ENCODE data around the gene MTM1. TPM values are rescaled to one million over a fixed set of nuclear protein-coding genes. Genes with fewer than 3 reads are reported as not detected.

The MTM1 gene
- 25.8 and 27.5 TPM in 2 replicates for total RNA-seq

GRCh38 chrX:150568320-150569154 is at the start of gene MTM1:
TSS of gene MTM1 (plus strand) at chrX:150568621. CDS start at chrX:150592615, 23,994 bp downstream.

DNA sequence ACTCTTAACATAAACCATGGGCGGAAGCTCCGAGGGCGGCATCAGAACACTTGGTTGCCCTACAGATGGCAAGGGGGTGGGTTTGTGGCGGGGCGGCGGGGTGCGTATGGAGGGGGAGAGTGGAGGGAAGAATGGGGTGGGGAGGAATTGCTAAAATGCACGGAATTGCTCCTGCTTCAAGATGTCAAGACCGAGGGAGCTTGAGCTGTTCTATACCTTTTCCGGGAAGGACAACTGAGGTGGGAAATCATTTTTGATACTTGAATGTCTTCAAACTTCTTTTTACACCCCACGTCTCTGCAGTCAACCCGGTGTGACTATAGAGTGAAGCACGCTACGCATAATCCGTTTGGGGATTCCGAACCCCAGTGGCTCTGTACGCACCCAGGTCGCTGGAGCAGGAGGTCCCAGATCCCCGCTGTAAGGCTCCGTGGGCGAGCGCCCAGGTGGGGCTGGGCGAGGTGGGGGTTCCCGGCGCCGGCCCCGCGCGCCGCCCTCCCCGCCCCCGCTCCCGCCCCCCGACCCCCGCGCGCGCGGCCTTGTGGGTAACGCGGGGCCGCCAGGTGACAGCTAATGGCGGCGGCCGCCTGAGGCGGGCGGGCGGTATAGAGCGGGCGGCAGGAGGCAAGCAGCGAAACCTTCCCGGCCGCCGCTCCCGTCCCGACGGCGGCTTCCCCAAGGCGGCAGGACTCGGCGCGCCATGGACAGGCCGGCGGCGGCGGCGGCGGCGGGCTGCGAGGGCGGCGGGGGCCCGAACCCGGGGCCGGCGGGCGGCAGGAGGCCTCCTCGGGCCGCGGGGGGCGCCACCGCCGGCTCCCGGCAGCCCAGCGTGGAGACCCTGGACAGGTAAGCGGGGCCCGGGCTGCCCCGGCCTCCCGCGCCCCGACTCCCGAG is 124.7 kb downstream of the MTM1 start, which contains the start of gene MTMR1:
Gene MTMR1 (plus strand): TSS at position 566 of the 894 bp plus-strand sequence. CDS start 135 bp downstream, at position 701.

Other genes with a start within 250 kb of the MTM1 start
- 0.52 and 0.65 TPM in 2 replicates for gene MAMLD1, start 205.3 kb upstream of the MTM1 start, total RNA-seq
- gene MTMR1, start 124.8 kb downstream of the MTM1 start, total RNA-seq, result 11.3 and 11.7 TPM in 2 replicates